HepG2 (cell line): ENCODE results near the gene TMEM260.

Source experiments
- CHD2 ChIP-seq: IDR thresholded peaks from 2 replicates; pipeline ENCODE4 v1.6.1; 2011; ENCODE audit warnings: low read depth, low read length, improper control_type of control experiment
- NR2F2 ChIP-seq: IDR thresholded peaks from 2 replicates; pipeline ENCODE4 v1.6.1; 2012; ENCODE audit warnings: low read depth, inconsistent platforms, borderline replicate concordance
- NR3C1 ChIP-seq: sonication (generic); formaldehyde crosslinking; IDR thresholded peaks from 2 replicates; pipeline ENCODE4 v1.4.0; 2020; ENCODE audit warnings: missing genetic modification reagents

- no peak for TF ChIP-seq NR3C1 (CRISPR knock-in tag)
- no peak for TF ChIP-seq NR2F2
- TF ChIP-seq CHD2 = no peak
Observed at GRCh38 chr14:56543436-56543835, 36.2 kb upstream of the TMEM260 start.
